Pancreas (tissue), 10 donors: Measurements from ENCODE around the gene LSM7. TPM values are rescaled to one million over a fixed set of nuclear protein-coding genes. Genes with fewer than 3 reads are reported as not detected.
"Not testable (repeated sequence)": the region's sequence is repeated elsewhere in the genome, so short reads cannot be mapped to it uniquely, and the experiment has no call there.

Source experiments
- ATAC-seq, 4 donors: fragments of 200-7000 bp; cut with Tn5 transposase; one replicate each; pipeline versions ENCODE4 v1.8.0 to v1.9.1; 2020; ENCODE audit warnings: mild to moderate bottlenecking in 4 of 4, moderate library complexity in 4 of 4
- DNase-seq, 6 donors: peaks; one replicate each; pipeline ENCODE4 v3.0.0-alpha.2; 2020
- FAIRE-seq: peaks from 2 replicates; lab custom pipeline; 2012; peaks lifted over from hg19 to GRCh38; lab: Jason Lieb, UNC
- H3K27ac ChIP-seq, 4 donors: fragments of 200-600 bp; sonication (generic); 1 replicate in 3 of 4; 2 replicates in 1 of 4; pipeline versions ENCODE4 v1.5.0 to v1.8.0; 2020
- H3K27me3 ChIP-seq, 4 donors: fragments of 200-600 bp; one replicate each; pipeline ENCODE4 v1.8.0; 2021
- H3K36me3 ChIP-seq, 3 donors: fragments of 200-600 bp; sonication (generic) in 1 of 3; one replicate each; pipeline versions ENCODE4 v1.5.0 to v1.8.0; 2020 to 2021
- H3K4me1 ChIP-seq, 3 donors: fragments of 200-600 bp; one replicate each; pipeline ENCODE4 v1.8.0; 2021
- H3K4me3 ChIP-seq, 4 donors: fragments of 200-600 bp; sonication (generic) in 2 of 4; one replicate each; pipeline versions ENCODE4 v1.5.0 to v1.8.0; 2020 to 2021
- H3K9me3 ChIP-seq, 4 donors: fragments of 200-600 bp; one replicate each; pipeline ENCODE4 v1.8.0; 2021
- CTCF ChIP-seq, 4 donors: fragments of 200-600 bp; sonication (generic) in 3 of 4; IDR thresholded peaks; one replicate each; pipeline versions ENCODE4 v1.5.0 to v1.8.0; 2021; ENCODE audit warnings: antibody characterized with exemption in 4 of 4
- WGBS, 2 donors: extraction: QIAGEN DNeasy Blood & Tissue Kit; methylation state at CpG; one replicate each; pipeline ENCODE4 v1.1.7; 2013; 5-methylcytosine and 5-hydroxymethylcytosine counted together
- intact Hi-C, 3 donors: fragments of 100-400 bp; cut with DNase I; formaldehyde crosslinking; loops; one replicate each; pipeline versions ENCODE4 v1.11.1 to v1.14.2; 2022
- polyA plus RNA-seq, 2 donors: library from polyadenylated mRNA; stranded (reverse); fragments of 200-250 nt; gene quantifications; one replicate each; pipeline ENCODE4 v1.2.3, GENCODE V29; 2013
- total RNA-seq, 6 donors: library from RNA; stranded (reverse); fragmentation: NEBNext Ultra II Directional in 4 of 6; extraction: Animal tissue kit (Norgen Biotek cat#: 25700) in 4 of 6; gene quantifications; one replicate each; pipeline versions ENCODE4 v1.2.1 to v1.2.4, GENCODE V29; 2021 to 2023
- donor health status: healthy with polysubstance abuse.
- donor health status: DM: no; HTN: no; CAD: no; lungs with moderate emphysema.
- donor health status: DM: no; HTN: no; CAD: no.
- donor health status: control.
- donor health status: control.
- donor health status: Bipolar disorder and iron deficiency.
- donor health status: DM: yes; HTN: yes; CAD: no.
- donor health status: DM: no; HTN: no; CAD: no.
- donor health status: DM: no; HTN: no; CAD: no.
- donor health status: DM: yes; HTN: yes; CAD: no.

LSM7 gene
- total and polyA plus RNA-seq, 8 donors, result 18.3 to 170 (median 30.9) TPM

GRCh38 chr19:2282062-2282861 is 46.1 kb downstream of the LSM7 start, which contains the start of gene PEAK3:
TSS of gene PEAK3 (minus strand) at chr19:2282175. CDS start at chr19:2280931, 1,244 bp downstream.
- Histone ChIP-seq H3K27me3 (no peaks in the 10 kb centered on the region), H3K27ac (peak within 1 kb of the TSS in 1 of 4 donors; percentile 22), H3K36me3 (no peaks in the 10 kb centered on the region), H3K4me3 (peak within 1 kb of the TSS in 1 of 4 donors; percentile 29), H3K9me3 (no peaks in the 10 kb centered on the region), H3K4me1 (peaks cover 0 to 5% (median 0%) of the 10 kb centered on the region in 3 donors)
- WGBS, 2 donors, result 42 to 44% methylated on average over 41 of the region's 41 CpGs
- peak in 2 of 6 donors; percentile 70 for DNase-seq
- FAIRE-seq, result no peak
- TF ChIP-seq CTCF (IDR thresholded peaks at IDR 0.05), result no peak
- ATAC-seq, result peak in 3 of 4 donors; percentile 58 to 80 (median 75)
- intact Hi-C loops, result no loop called here

GRCh38 chr19:2281265-2282061 is 46.9 kb downstream of the LSM7 start:
- H3K27me3 ChIP-seq, intact Hi-C loops, FAIRE-seq, H3K4me1 ChIP-seq, H3K9me3 ChIP-seq, H3K36me3 ChIP-seq, DNase-seq: not testable (repeated sequence)
- Histone ChIP-seq H3K4me3 (peak overlapping the region in 1 of 4 donors; percentile 29), H3K27ac (peak overlapping the region in 1 of 4 donors; percentile 22)
- WGBS, 2 donors, result 40 to 53% methylated on average over 14 to 16 of the region's 16 CpGs
- ATAC-seq, result peak in 2 of 4 donors; percentile 6 to 31

- no peak overlapping the region for H3K27ac ChIP-seq
- no peaks in the 10 kb centered on the region for H3K27me3 ChIP-seq
- no peaks in the 10 kb centered on the region for H3K9me3 ChIP-seq
- H3K4me1 ChIP-seq, result peaks cover 0 to 5% (median 0%) of the 10 kb centered on the region in 3 donors
- FAIRE-seq (no peak), DNase-seq (peak in 4 of 6 donors; percentile 63 to 80 (median 69)), ATAC-seq (peak; percentile 43 to 83 (median 60))
- TF ChIP-seq CTCF (IDR thresholded peaks at IDR 0.05), result no peak
- no peak overlapping the region for H3K4me3 ChIP-seq
- intact Hi-C loops, result no loop called here
- 50 to 54% methylated on average over 22 to 26 of the region's 26 CpGs for WGBS, 2 donors
- no peaks in the 10 kb centered on the region for H3K36me3 ChIP-seq
Observed at GRCh38 chr19:2280633-2281264, 47.6 kb downstream of the LSM7 start.

- Histone ChIP-seq H3K4me1 (peaks cover 0 to 5% (median under 1%) of the 10 kb centered on the region in 3 donors), H3K36me3 (no peaks in the 10 kb centered on the region), H3K4me3 (no peak overlapping the region), H3K9me3 (no peaks in the 10 kb centered on the region), H3K27ac (no peak overlapping the region), H3K27me3 (no peaks in the 10 kb centered on the region)
- FAIRE-seq (no peak), DNase-seq (no peak), ATAC-seq (no peak)
- TF ChIP-seq CTCF (IDR thresholded peaks at IDR 0.05), result no peak
- intact Hi-C loops, result loop anchor here in 2 of 3 donors (5.0 kb wide), 2 partner anchors 109 to 114 kb away; no protein-coding TSS in a partner anchor
- 80 to 81% methylated on average over 33 of the region's 33 CpGs for WGBS, 2 donors
Observed at GRCh38 chr19:2278459-2279158, 49.8 kb downstream of the LSM7 start.
